ENCODE results near the gene PPM1H. TPM values are rescaled to one million over a fixed set of nuclear protein-coding genes. Genes with fewer than 3 reads are reported as not detected.

The PPM1H gene
- total and polyA plus RNA-seq, 10 of the 15 experiments (the other 5 are each of a cell fraction or from before 2014, with no cell fraction given), result 0.11 to 0.83 (median 0.49) TPM

- no peak for TF ChIP-seq CUX1 (IDR thresholded peaks at IDR 0.05; ENCODE audit: insufficient replicate concordance, low read depth, low read length)
- no peak for TF ChIP-seq MTA2 (IDR thresholded peaks at IDR 0.05; ENCODE audit: low read depth)
- no peak for TF ChIP-seq CBFB (IDR thresholded peaks at IDR 0.05; ENCODE audit: low read depth)
- no peak for TF ChIP-seq RAD51 (IDR thresholded peaks at IDR 0.05)
Observed at GRCh38 chr12:62856454-62856853, 78.5 kb downstream of the PPM1H start (continued).

GRCh38 chr12:62854024-62854423, 80.9 kb downstream of the PPM1H start:
- RAD21 ChIA-PET (ENCODE audit: unreplicated experiment), result no interaction called here
- H4K20me1 ChIP-seq (ENCODE audit: control insufficient read depth, insufficient read depth), result no peaks in the 10 kb centered on the region
- H3K36me3 ChIP-seq (ENCODE audit: control insufficient read depth in 2 of 2, insufficient read depth in 2 of 2, low read length in 1 of 2), result no peaks in the 10 kb centered on the region
- no peak overlapping the region for H3K4me2 ChIP-seq (ENCODE audit: control insufficient read depth, insufficient read depth)
- H3K9ac ChIP-seq (ENCODE audit: control insufficient read depth, insufficient read depth, low read length), result no peak overlapping the region
- DNase-seq (ENCODE audit: low read depth, low spot score) (no peak), FAIRE-seq (no peak), ATAC-seq (no peak)
- no peak overlapping the region for H2AFZ ChIP-seq (ENCODE audit: control insufficient read depth, low read depth, low read length)
- in situ Hi-C loops (cut with MboI), result no loop called here
- no peaks in the 10 kb centered on the region for H3K27me3 ChIP-seq (replicated peaks in 1 of 2; ENCODE audit: control insufficient read depth in 2 of 2, insufficient read depth in 2 of 2, low read length in 1 of 2)
- no TSS peak for BruUV-seq (replicated peaks)
- SMC1A ChIA-PET (ENCODE audit: uncharacterized antibody, unreplicated experiment), result no interaction called here
- no peaks in the 10 kb centered on the region for H3K79me2 ChIP-seq (ENCODE audit: control insufficient read depth, insufficient read depth, low read length)
- POLR2A ChIA-PET, result interaction anchor here (0.6 kb wide), 1 partner anchor 331 kb away, joined by 5 read pairs; no protein-coding TSS in a partner anchor
- H3K27ac ChIP-seq (ENCODE audit: control insufficient read depth, insufficient read depth), result no peak overlapping the region
- H3K4me3 ChIP-seq, result no peak overlapping the region
- H3K9me3 ChIP-seq (replicated peaks; ENCODE audit: control insufficient read depth, insufficient read depth, low read length), result no peaks in the 10 kb centered on the region
- CTCF ChIA-PET, result no interaction called here
- no peaks in the 10 kb centered on the region for H3K4me1 ChIP-seq (ENCODE audit: control insufficient read depth, insufficient read depth, low read length)
- WGBS (ENCODE audit: insufficient coverage, insufficient replicate concordance, low lambda C conversion rate, missing lambda C conversion rate), result 47% methylated on average over 4 of the region's 4 CpGs
- intact Hi-C loops (cut with micrococcal nuclease; ENCODE audit: unreplicated experiment), result no loop called here
- TF ChIP-seq NKRF (conservative IDR thresholded peaks at IDR 0.05) (no peak), IRF5 (IDR thresholded peaks at IDR 0.05; ENCODE audit: borderline replicate concordance) (no peak), ZNF622 (IDR thresholded peaks at IDR 0.05) (no peak), SPI1 (IDR thresholded peaks at IDR 0.05; ENCODE audit: borderline replicate concordance, insufficient read depth, low read depth, low read length) (no peak), PKNOX1 (IDR thresholded peaks at IDR 0.05) (no peak), HDAC2 (IDR thresholded peaks at IDR 0.05) (no peak), GABPA (IDR thresholded peaks at IDR 0.05; ENCODE audit: low read depth) (no peak), SMC3 (IDR thresholded peaks at IDR 0.05; ENCODE audit: borderline replicate concordance, low read length) (no peak), GATAD2B (conservative IDR thresholded peaks at IDR 0.05; ENCODE audit: low read depth) (no peak), RFX5 (IDR thresholded peaks at IDR 0.05; ENCODE audit: low read depth, low read length) (no peak), ZNF274 (IDR thresholded peaks at IDR 0.05; ENCODE audit: insufficient read depth, insufficient read length) (no peak)

Measured in GM12878 (cell line).